HCT116 (cell line): Measurements from ENCODE around the gene OAS2. TPM values are rescaled to one million over a fixed set of nuclear protein-coding genes. Genes with fewer than 3 reads are reported as not detected.

Source experiments
- ATAC-seq: fragments of 200-7000 bp; cut with Tn5 transposase; 2 replicates; pipeline ENCODE4 v1.9.1; 2020; ENCODE audit warnings: mild to moderate bottlenecking, moderate library complexity
- BruUV-seq: library from RNA; stranded (reverse); fragments of 400-500 nt; replicated peaks from 2 replicates; lab custom pipeline; 2021; lab: Mats Ljungman, UMichigan
- CTCF ChIA-PET: fragments of 300-600 bp; sonication (Branson Sonifier 250); formaldehyde crosslinking; loops from one replicate; lab custom pipeline; 2021; ENCODE audit warnings: antibody characterized with exemption; lab: Charles Lee
- POLR2A ChIA-PET: fragments of 300-600, 350-600 bp; sonication (Branson Sonifier 250); formaldehyde crosslinking; loops from one replicate; lab custom pipeline; 2021; ENCODE audit warnings: antibody characterized with exemption; lab: Charles Lee
- RAD21 ChIA-PET, 2 experiments: fragments of 300-600 bp; sonication (Branson Sonifier 250); formaldehyde crosslinking; loops; one replicate each; lab custom pipeline; 2023; ENCODE audit warnings: low total read pairs in 2 of 2; ENCODE audit not compliant: uncharacterized antibody in 2 of 2, unreplicated experiment in 2 of 2, low non-redundant PET in 1 of 2; lab: Charles Lee
- DNase-seq: peaks from one replicate; pipeline ENCODE4 v3.0.0-alpha.2; 2010; ENCODE audit warnings: low read depth, low spot score
- H2AFZ ChIP-seq: fragments of 200-600 bp; shearing (Covaris generic), sonication (generic); 2 replicates; pipeline ENCODE4 v1.6.1; 2017; ENCODE audit warnings: low read depth, mixed run types, mixed read lengths, antibody characterized with exemption, low read length; ENCODE audit not compliant: poor library complexity, severe bottlenecking
- H3K27ac ChIP-seq: 2 replicates; pipeline ENCODE4 v1.5.1; 2012; ENCODE audit warnings: low read depth, low read length
- H3K27me3 ChIP-seq: fragments of 200-600 bp; sonication (generic); 2 replicates; pipeline ENCODE4 v1.6.1; 2016; ENCODE audit warnings: mixed run types, low read length, mixed read lengths; ENCODE audit not compliant: insufficient read depth
- H3K36me3 ChIP-seq, 2 experiments: fragments of 200-500 bp in 1 of 2; fragments of 200-600 bp in 1 of 2; sonication (Bioruptor generic) in 1 of 2; sonication (generic) in 1 of 2; 2 replicates each; pipeline versions ENCODE4 v1.5.1 to v1.6.1; 2014 to 2016; ENCODE audit warnings: low read length in 2 of 2, inconsistent platforms in 1 of 2, mixed read lengths in 1 of 2, mixed run types in 1 of 2; ENCODE audit not compliant: insufficient read depth in 2 of 2, control insufficient read depth in 1 of 2
- H3K4me1 ChIP-seq, 2 experiments: fragments of 200-600 bp in 1 of 2; sonication (generic) in 1 of 2; 2 replicates each; pipeline versions ENCODE4 v1.5.1 to v1.6.1; 2012 to 2017; ENCODE audit warnings: low read length in 2 of 2, inconsistent platforms in 1 of 2, mild to moderate bottlenecking in 1 of 2, mixed read lengths in 1 of 2, mixed run types in 1 of 2, moderate library complexity in 1 of 2; ENCODE audit not compliant: insufficient read depth in 2 of 2, control insufficient read depth in 1 of 2
- H3K4me2 ChIP-seq: fragments of 200-600 bp; sonication (generic); 2 replicates; pipeline ENCODE4 v1.6.1; 2017; ENCODE audit warnings: mixed run types, low read length, mixed read lengths
- H3K4me3 ChIP-seq, 2 experiments: fragments of 200-600 bp in 1 of 2; sonication (generic) in 1 of 2; replicated peaks in 1 of 2; 2 replicates each; pipeline ENCODE4 v1.5.1; 2011 to 2016; ENCODE audit warnings: low read length in 2 of 2, control low read depth in 1 of 2, low read depth in 1 of 2, mild to moderate bottlenecking in 1 of 2, mixed read lengths in 1 of 2, mixed run types in 1 of 2
- H3K79me2 ChIP-seq: fragments of 200-600 bp; sonication (generic); 2 replicates; pipeline ENCODE4 v1.6.1; 2017; ENCODE audit warnings: mild to moderate bottlenecking, mixed run types, low read length, moderate library complexity, mixed read lengths; ENCODE audit not compliant: insufficient read depth
- H3K9ac ChIP-seq: fragments of 200-600 bp; sonication (generic); 2 replicates; pipeline ENCODE4 v1.6.1; 2016; ENCODE audit warnings: low read length, mixed read lengths
- H3K9me2 ChIP-seq: fragments of 200-600 bp; sonication (generic), shearing (Covaris generic); 2 replicates; pipeline ENCODE4 v1.6.1; 2017; ENCODE audit warnings: mixed run types, mild to moderate bottlenecking, moderate library complexity; ENCODE audit not compliant: insufficient read depth
- H3K9me3 ChIP-seq, 2 experiments: fragments of 200-500 bp in 1 of 2; fragments of 200-600 bp in 1 of 2; sonication (Bioruptor generic) in 1 of 2; sonication (generic) in 1 of 2; 2 replicates each; pipeline ENCODE4 v1.6.1; 2014 to 2017; ENCODE audit warnings: low read length in 2 of 2, mixed read lengths in 2 of 2, inconsistent platforms in 1 of 2, low read depth in 1 of 2, mild to moderate bottlenecking in 1 of 2, mixed run types in 1 of 2, moderate library complexity in 1 of 2; ENCODE audit not compliant: control insufficient read depth in 1 of 2, insufficient read depth in 1 of 2
- H4K20me1 ChIP-seq: fragments of 200-600 bp; sonication (generic), shearing (Covaris generic); 2 replicates; pipeline ENCODE4 v1.6.1; 2017; ENCODE audit warnings: mixed run types, mild to moderate bottlenecking, moderate library complexity; ENCODE audit not compliant: insufficient read depth
- CEBPB ChIP-seq: IDR thresholded peaks from 2 replicates; pipeline ENCODE4 v1.6.1; 2012; ENCODE audit warnings: low read depth
- ELF1 ChIP-seq: IDR thresholded peaks from 2 replicates; pipeline ENCODE4 v1.6.1; 2012; ENCODE audit warnings: low read depth, borderline replicate concordance
- POLR2AphosphoS5 ChIP-seq: IDR thresholded peaks from 2 replicates; pipeline ENCODE4 v1.6.1; 2011; ENCODE audit warnings: mild to moderate bottlenecking, low read depth, low read length, moderate library complexity
- YY1 ChIP-seq: IDR thresholded peaks from 2 replicates; pipeline ENCODE4 v1.6.1; 2011; ENCODE audit warnings: low read length, low read depth, moderate library complexity, mild to moderate bottlenecking; ENCODE audit not compliant: insufficient replicate concordance; ENCODE audit errors: extremely low read depth
- intact Hi-C: fragments of 100-400 bp; cut with micrococcal nuclease; formaldehyde crosslinking; loops from 2 replicates; pipeline ENCODE4 v1.10.0; 2022
- total RNA-seq: library from RNA; stranded (reverse); gene quantifications from one replicate; pipeline ENCODE4 v1.2.1, GENCODE V29; 2021; ENCODE audit not compliant: unreplicated experiment
- TF ChIP-seq, protein P1 (sequence below), 3 experiments: fragments of 200-600 bp in 1 of 3; sonication (generic) in 1 of 3; IDR thresholded peaks in 2 of 3; conservative IDR thresholded peaks in 1 of 3; 2 replicates each; pipeline ENCODE4 v1.5.1; 2012 to 2017; ENCODE audit warnings: low read depth in 2 of 3, low read length in 2 of 3, antibody characterized with exemption in 1 of 3, borderline replicate concordance in 1 of 3, control low read depth in 1 of 3, mild to moderate bottlenecking in 1 of 3, mixed read lengths in 1 of 3, mixed run types in 1 of 3, moderate library complexity in 1 of 3; ENCODE audit not compliant: insufficient read depth in 1 of 3
- TF ChIP-seq, protein P2 (sequence below): IDR thresholded peaks from 2 replicates; pipeline ENCODE4 v1.6.1; 2012; ENCODE audit warnings: low read depth

The OAS2 gene
- total RNA-seq, 1 experiment from 2014 or later = 0.30 TPM

DNA sequence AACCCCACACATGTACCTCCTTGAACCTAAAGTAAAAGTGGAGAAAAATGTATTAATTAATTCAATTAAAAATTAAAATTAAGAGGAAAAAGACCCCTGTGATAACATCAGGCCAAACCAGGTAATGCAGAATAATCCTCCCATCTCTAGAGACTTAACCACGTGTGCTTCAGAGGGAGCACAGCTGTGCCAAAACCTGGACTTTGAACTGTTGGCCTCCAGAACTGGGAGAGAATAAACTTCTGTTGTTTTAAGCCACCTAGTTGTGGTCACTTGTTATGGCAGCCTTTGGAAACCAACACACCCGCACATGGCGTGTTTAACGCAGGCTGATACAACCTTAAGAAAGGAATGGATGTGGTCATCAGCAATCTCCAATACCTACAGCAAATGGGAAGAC lies 23.8 kb downstream of the OAS2 start:
- Histone ChIP-seq H3K4me1 (peaks cover 9 to 18% of the 10 kb centered on the region in 2 experiments), H3K27me3 (no peaks in the 10 kb centered on the region), H3K27ac (no peak overlapping the region), H4K20me1 (no peaks in the 10 kb centered on the region), H3K9me2 (no peaks in the 10 kb centered on the region), H3K79me2 (no peaks in the 10 kb centered on the region), H3K4me2 (no peak overlapping the region), H3K9ac (no peak overlapping the region), H2AFZ (no peak overlapping the region), H3K4me3 (no peak overlapping the region), H3K36me3 (no peaks in the 10 kb centered on the region), H3K9me3 (no peaks in the 10 kb centered on the region)
- CTCF ChIA-PET = interaction anchor here (0.7 to 3.4 kb wide), 2 partner anchors 9 to 34 kb away, joined by 3 to 13 read pairs; no protein-coding TSS in a partner anchor
- TF ChIP-seq CEBPB = no peak
- TF ChIP-seq, protein P1, sequence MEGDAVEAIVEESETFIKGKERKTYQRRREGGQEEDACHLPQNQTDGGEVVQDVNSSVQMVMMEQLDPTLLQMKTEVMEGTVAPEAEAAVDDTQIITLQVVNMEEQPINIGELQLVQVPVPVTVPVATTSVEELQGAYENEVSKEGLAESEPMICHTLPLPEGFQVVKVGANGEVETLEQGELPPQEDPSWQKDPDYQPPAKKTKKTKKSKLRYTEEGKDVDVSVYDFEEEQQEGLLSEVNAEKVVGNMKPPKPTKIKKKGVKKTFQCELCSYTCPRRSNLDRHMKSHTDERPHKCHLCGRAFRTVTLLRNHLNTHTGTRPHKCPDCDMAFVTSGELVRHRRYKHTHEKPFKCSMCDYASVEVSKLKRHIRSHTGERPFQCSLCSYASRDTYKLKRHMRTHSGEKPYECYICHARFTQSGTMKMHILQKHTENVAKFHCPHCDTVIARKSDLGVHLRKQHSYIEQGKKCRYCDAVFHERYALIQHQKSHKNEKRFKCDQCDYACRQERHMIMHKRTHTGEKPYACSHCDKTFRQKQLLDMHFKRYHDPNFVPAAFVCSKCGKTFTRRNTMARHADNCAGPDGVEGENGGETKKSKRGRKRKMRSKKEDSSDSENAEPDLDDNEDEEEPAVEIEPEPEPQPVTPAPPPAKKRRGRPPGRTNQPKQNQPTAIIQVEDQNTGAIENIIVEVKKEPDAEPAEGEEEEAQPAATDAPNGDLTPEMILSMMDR (IDR thresholded peaks at IDR 0.05 in 2 of 3, conservative IDR thresholded peaks at IDR 0.05 in 1 of 3; ENCODE audit: borderline replicate concordance in 1 of 3, insufficient read depth in 1 of 3, low read depth in 2 of 3, low read length in 2 of 3) = peak in 1 of 3 experiments; percentile 20; a peak in 1 of 6 replicates
- intact Hi-C loops = no loop called here
- POLR2A ChIA-PET = no interaction called here
- ATAC-seq (peak; percentile 35; the same call in 1 of the 2 replicates), DNase-seq (peak; percentile 4)
- RAD21 ChIA-PET = no interaction called here
- BruUV-seq = no TSS peak

DNA sequence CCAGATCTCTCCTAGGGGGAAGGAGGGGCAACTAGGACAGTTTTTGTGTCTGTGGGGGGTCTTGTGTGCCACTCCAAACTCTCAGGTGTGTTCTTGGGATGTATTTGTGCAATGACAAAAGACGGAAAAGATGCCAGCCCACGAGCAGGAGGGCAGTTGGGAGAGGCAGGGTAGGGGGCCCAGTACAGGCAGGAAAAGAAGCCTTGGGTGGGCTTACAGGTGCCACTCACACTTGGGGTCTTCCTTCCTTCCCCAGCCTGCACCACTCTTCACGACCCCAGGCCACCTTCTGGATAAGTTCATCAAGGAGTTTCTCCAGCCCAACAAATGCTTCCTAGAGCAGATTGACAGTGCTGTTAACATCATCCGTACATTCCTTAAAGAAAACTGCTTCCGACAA lies 24.4 kb downstream of the OAS2 start:
- DNase-seq (no peak), ATAC-seq (no peak)
- Histone ChIP-seq H4K20me1 (no peaks in the 10 kb centered on the region), H3K4me1 (peaks cover 14 to 23% of the 10 kb centered on the region in 2 experiments), H3K36me3 (no peaks in the 10 kb centered on the region), H3K4me3 (no peak overlapping the region), H3K27me3 (no peaks in the 10 kb centered on the region), H2AFZ (no peak overlapping the region), H3K9ac (no peak overlapping the region), H3K9me3 (no peaks in the 10 kb centered on the region), H3K9me2 (no peaks in the 10 kb centered on the region), H3K27ac (no peak overlapping the region), H3K4me2 (no peak overlapping the region), H3K79me2 (no peaks in the 10 kb centered on the region)
- intact Hi-C loops = no loop called here
- ChIA-PET RAD21 (no interaction called here), CTCF (interaction anchor here (3.4 kb wide), 1 partner anchor 10 kb away, joined by 13 read pairs; no protein-coding TSS in a partner anchor), POLR2A (no interaction called here)
- TF ChIP-seq, protein P2, sequence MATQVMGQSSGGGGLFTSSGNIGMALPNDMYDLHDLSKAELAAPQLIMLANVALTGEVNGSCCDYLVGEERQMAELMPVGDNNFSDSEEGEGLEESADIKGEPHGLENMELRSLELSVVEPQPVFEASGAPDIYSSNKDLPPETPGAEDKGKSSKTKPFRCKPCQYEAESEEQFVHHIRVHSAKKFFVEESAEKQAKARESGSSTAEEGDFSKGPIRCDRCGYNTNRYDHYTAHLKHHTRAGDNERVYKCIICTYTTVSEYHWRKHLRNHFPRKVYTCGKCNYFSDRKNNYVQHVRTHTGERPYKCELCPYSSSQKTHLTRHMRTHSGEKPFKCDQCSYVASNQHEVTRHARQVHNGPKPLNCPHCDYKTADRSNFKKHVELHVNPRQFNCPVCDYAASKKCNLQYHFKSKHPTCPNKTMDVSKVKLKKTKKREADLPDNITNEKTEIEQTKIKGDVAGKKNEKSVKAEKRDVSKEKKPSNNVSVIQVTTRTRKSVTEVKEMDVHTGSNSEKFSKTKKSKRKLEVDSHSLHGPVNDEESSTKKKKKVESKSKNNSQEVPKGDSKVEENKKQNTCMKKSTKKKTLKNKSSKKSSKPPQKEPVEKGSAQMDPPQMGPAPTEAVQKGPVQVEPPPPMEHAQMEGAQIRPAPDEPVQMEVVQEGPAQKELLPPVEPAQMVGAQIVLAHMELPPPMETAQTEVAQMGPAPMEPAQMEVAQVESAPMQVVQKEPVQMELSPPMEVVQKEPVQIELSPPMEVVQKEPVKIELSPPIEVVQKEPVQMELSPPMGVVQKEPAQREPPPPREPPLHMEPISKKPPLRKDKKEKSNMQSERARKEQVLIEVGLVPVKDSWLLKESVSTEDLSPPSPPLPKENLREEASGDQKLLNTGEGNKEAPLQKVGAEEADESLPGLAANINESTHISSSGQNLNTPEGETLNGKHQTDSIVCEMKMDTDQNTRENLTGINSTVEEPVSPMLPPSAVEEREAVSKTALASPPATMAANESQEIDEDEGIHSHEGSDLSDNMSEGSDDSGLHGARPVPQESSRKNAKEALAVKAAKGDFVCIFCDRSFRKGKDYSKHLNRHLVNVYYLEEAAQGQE = no peak
- TF ChIP-seq YY1 (no peak), ELF1 (no peak), POLR2AphosphoS5 (no peak)
- no TSS peak for BruUV-seq
